ENCODE measurements around the gene GDPD5.

The GDPD5 gene

GRCh38 chr11:75535071-75535470 is 9.3 kb upstream of the GDPD5 start:
- no peak for DNase-seq

DNA sequence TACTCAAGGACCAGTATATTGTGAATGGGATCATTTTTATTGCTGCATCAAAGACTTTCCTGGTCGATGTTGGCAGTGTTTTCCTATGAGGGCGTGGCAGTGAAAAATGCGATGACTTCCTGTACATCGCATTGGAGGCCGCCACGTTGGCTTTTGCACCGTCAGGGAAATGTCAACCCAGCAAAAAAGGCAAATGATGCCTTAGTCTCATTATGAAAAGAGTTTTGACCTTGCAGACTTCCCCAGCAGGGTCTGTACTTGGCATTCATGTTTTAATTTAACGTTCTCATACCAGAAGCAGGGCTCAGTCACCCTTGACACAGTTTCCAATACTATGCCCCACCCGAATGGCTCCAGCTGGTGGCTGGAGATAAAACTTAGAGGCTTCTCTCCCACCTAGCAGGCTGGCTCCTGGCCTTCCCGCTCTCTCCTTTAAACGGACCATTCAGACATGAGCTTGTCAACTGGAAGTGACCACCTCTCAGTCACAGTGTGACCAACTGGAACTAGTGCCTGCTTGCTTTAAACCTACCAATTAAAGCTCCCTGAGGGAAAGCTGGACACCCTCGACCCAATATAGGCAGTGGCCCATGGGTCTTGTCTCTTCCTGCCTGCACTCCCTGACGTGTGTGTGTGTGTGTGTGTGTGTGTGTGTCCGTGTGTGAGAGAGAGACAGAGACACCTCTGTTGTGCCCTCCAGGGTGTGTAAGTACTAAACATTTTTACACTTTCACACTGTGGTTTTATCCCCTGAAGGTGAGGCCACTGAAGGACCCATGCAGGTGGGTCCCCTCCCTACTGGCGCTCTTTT is 8.7 kb upstream of the GDPD5 start:
- DNase-seq, result no peak

DNA sequence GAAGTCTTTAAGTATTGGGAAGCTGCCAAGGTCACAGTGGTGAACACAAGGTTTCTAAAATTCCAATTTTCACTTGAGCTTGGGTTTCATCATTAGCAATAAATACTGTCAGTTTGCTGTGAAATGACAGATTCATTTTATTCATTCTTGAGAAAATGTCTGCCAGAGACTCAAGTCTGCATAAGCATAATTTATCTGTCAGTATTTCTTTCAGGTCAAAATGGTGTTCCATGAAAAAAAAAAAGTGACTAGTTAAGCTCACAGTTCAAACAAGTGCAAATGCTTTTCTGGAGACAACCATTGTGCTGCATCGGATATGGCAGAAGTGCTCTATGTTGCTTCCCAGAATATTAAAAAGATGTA is 8.1 kb upstream of the GDPD5 start:
- no peak for DNase-seq

- DNase-seq, result peak; percentile 76 to 88
Observed at GRCh38 chr11:75532200-75533048, 6.7 kb upstream of the GDPD5 start.

DNA sequence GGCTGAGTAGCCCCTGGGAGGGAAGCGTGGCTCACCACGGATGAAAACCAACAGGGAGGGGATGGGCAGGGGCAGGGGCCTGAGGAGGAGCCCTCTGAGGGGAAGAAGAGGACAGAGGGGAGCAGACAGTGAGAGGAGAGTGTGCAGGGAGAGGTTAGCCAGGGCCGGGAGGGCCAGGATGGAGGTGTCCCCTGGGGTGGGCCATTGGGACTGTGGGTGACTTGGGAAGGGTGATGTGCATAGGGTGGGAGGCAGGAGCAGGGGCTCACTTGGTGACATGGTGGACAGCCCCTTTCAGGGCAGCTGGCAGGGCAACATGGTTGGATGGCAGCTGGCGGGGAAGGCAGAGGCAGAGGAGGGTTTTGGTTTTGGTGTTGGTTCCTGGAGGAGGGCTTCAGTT is 5.6 kb upstream of the GDPD5 start:
- no peak for DNase-seq

- no peak for DNase-seq
Observed at GRCh38 chr11:75530577-75530976, 4.8 kb upstream of the GDPD5 start.

- no peak for DNase-seq
Observed at GRCh38 chr11:75527938-75528735, 2.4 kb upstream of the GDPD5 start.

DNA sequence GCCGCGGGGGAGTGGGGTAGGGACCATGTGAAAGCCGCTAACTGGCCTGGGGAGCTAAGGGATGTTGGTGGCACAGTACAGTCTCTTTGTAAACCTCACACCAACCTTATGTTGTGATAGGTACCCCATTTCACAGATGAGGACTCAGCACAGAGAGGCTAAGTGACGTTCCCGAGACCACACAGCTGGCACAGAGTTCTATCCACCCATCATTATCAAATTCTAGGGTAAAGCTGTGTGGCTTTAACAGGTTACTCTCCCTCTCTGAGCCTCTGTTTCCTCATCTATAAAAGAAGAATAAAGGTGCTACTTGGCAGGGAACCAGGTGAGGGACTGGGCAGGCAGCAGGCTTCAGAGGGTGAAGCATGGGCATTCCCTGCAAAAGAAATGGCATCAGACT is 1.4 kb upstream of the GDPD5 start:
- no peak for DNase-seq

DNA sequence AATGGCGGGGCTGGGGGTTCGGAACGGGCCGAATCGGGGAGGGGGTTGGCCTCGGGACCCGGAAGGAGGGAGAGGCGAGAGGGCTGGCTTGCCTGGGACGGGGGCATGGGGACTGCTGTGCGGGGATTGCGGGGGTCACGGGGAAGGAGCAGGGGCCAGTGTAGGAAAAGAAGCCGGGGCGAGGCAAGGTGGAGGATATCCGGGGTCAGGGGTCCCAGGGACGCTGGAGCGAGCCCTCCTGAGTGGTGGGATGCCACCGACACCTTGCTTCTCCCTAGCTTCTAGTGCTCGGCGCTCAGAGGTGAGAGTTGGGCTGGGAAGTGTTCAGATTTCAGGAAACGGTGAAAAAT is 426 bp upstream of the GDPD5 start:
- DNase-seq, result no peak

GRCh38 chr11:75524665-75525432 is 892 bp downstream of the GDPD5 start:
- peak; percentile 30 to 31 for DNase-seq

DNA sequence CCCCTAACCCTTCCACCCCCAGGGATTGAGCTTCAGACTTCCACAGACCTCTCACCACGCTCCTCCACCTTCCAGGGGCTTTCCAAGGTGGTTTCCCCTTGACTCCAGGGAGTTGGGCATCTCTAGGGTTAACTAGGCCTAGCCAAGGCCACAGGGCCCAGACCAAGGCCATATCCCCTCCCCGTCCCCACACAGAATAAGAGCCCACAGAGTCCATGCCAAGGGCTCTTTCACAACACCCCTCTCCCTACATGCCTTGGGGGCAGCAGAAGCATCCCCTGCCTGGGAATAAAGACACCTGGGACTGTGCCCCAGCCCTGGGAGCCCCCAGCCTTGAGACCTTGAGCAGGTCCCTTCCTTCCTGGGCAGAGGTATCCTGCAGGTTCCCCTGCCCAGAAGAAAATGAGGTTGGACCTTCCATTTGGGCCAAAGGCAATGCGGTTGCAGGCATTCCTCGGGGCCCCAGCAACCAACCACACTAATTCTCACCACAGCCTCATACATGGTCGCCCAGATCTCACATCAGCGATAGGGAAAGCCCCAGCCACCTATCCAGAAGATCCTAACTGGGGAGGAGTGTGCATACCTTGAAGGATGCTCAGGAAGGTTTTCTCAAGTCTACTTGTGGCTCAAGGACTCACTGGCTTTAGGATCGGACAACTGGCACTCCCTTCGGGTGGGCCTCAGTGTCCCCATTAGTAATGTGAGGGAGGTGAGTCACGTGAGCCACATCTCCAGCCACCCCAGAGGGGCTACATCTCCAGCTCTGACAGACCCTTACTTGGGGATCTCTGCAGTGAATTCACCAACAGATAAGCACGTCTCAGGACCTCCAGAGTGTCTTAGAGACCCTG is 1.7 kb downstream of the GDPD5 start:
- no peak for DNase-seq

DNA sequence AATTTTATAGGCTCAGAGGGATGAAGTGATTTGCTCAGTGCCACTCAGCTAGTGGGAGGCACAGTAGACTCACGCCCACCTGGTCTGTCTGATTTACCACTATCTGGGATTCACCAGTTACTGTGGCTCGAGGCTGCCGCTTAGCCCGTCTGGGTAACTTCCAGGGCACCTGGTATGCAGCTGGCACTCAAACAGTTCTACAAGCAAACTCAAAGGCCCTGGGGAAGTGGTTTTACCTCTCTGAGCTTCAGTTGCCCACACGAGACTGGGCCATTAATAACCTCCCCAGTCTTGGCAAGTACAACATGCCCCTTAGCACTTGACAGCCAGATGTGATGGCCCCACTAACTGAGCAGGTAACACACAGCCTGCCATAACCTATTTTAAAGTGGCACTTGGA is 2.6 kb downstream of the GDPD5 start:
- DNase-seq, result peak; percentile 21 to 24

DNA sequence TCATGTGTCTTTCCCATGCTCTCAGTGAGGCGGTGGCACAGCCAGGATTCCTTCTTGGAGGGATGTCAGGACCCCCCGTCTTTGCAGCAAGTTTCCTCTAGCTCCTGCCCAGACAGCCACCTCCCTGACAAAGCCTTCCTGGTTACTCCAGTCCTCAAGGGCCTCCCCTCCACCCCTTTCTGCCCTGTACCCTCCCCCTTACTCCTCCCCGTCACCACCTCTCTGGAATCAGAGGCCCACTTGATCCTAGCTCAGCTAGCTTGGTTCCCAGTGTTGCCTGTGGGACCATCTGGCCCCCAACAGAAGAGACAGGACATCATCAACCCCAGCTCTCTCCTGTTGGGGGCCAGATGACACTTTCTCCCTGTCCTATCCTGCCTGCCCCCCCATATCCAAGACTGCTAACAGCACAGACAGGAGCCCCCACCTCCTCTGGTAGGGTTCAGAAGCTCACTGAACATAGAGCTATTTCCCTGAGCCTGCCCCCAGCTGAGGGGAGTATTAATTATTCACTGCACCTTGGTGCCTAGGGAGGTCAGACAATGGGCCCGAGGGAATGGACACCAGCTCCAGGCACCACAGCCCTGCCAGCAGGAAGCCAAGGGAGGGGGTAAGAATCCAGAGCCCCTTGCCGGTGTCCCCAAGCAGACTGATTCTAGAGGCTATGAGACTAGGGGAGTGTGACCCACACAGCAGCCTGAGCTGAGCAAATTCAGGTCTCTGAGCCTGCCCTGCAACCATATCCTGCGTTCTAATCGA is 3.3 kb downstream of the GDPD5 start:
- DNase-seq, result no peak

DNA sequence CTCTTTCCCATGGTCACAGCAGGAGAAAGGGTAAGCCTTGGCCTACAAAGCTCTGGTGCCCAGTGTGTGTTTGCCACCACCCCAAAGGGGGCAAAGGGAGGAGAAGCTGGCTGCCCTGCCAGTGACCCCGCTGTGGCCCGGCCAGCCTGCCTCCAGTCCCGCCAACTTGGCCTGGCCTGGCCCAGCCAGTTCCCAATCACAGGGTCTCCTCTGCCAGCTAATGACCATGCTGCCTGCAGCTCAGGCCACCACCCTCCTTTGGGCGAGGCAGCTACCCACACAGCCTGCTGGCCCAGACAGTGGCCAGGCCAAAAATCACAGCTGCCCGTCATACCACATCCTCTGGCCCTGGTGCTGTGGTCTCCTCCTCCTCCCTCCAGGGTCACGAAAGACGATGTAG is 5.1 kb downstream of the GDPD5 start:
- no peak for DNase-seq

GRCh38 chr11:75518771-75519653 is 6.7 kb downstream of the GDPD5 start:
- DNase-seq, result no peak

DNA sequence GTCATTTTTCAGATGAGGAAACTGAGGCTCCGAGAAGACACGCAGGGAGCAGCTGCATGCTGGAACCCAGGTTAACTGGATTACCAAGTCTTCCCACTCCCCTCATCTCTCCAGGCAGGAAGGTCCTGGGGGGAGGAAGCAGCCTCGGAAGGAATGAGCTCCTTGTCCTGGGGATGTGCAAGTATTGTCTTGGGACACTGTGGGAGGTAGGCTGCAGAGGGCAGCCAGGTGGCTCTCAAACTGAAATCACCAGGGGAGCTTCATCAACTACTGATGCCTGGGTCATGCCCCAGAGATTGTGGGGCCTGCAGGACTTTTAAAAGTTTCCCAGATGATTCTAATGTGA is 7.6 kb downstream of the GDPD5 start:
- no peak for DNase-seq

GRCh38 chr11:75516886-75517285 is 8.9 kb downstream of the GDPD5 start:
- no peak for DNase-seq

DNA sequence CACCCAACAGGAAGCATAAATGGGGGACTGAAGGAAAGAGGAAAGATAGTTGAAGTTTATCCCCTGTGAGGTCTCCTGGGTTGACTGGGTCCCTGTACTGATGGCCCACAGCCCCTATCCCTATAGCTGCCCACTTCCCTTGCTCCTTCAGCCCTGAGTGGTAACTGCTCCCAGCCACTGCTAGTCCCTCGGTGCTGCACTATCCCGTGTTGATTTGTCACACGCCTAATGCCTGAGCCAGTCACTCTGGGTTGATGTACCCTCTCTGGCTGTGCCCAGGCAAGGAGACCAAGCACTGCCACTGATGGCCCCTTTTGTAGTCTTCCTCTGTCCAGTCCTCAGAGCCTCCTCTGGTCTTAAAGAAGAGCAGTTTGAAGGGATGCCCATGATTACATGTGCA is 9.6 kb downstream of the GDPD5 start:
- DNase-seq, result no peak

DNA sequence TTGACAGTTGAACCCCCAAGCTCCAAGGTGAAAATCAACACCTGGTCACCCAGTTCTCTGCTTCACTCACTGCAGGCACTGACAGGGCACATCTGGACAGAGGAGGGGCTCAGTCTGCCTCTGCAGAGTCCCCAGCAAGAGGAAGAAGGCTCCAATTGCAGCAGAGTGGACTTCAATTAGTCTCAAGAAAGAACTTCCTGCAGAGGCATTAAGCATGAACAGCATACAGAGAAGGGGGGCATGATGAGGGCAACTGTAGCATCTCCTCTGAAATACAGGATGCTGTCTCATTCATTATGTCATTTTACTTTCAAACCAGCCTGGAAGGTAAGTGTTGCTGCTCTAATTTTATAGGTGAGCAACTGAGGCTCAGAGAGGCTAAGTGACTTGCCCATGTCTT is 11.1 kb downstream of the GDPD5 start:
- DNase-seq, result no peak

DNA sequence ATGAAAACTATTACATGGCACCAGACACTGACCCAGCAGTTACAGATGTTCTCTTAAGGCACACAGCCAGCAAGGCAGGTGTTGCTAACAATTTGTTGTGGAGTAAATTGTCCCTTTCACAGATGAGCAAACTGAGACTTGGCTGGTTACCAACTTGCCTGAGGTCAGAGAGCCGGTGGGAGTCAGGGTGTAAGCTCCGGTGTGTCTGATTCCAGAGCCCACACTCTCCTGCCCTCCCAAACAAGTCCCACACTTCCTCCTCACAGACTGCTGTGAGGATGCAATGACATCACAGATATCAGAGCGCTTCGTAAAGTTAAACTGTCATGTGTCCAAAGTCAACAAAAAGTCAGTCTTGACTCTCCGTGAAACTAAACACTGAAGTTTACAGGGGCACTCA is 12.5 kb downstream of the GDPD5 start:
- DNase-seq, result no peak

All from activated CD4-positive, alpha-beta T cell treated with anti-CD3 and anti-CD28 coated beads for 4 hours (primary cell).